HepG2 (cell line): Measurements from ENCODE around the gene SLC35A1.

ENCODE experiments used
- CTCF ChIP-seq: sonication (generic); formaldehyde crosslinking; IDR thresholded peaks from 2 replicates; pipeline ENCODE4 v1.5.0; 2020; ENCODE audit warnings: mild to moderate bottlenecking, missing genetic modification reagents, moderate library complexity
- FOXA1 ChIP-seq, 2 experiments: fragments of 450-650 bp in 1 of 2; sonication (generic) in 1 of 2; formaldehyde crosslinking in 1 of 2; IDR thresholded peaks; 2 replicates each; pipeline versions ENCODE4 v1.4.0 to v1.6.1; 2016 to 2020; ENCODE audit warnings: missing genetic modification reagents in 1 of 2
- KLF16 ChIP-seq, 2 experiments: sonication (generic) in 1 of 2; formaldehyde crosslinking in 1 of 2; IDR thresholded peaks; 2 replicates each; pipeline versions ENCODE4 v1.6.1 to v1.8.0; 2016 to 2023; ENCODE audit warnings: missing genetic modification reagents in 2 of 2, missing compliant biosample characterization in 1 of 2
- MAX ChIP-seq: IDR thresholded peaks from 2 replicates; pipeline ENCODE4 v1.6.1; 2012; ENCODE audit warnings: inconsistent platforms
- MTF2 ChIP-seq: sonication (generic); formaldehyde crosslinking; IDR thresholded peaks from 2 replicates; pipeline ENCODE4 v1.5.0; 2020; ENCODE audit warnings: missing genetic modification reagents, borderline replicate concordance
- PBX3 ChIP-seq: sonication (generic); formaldehyde crosslinking; IDR thresholded peaks from 2 replicates; pipeline ENCODE4 v1.8.1; 2023; ENCODE audit warnings: missing genetic modification reagents, inconsistent platforms, borderline replicate concordance
- PRDM10 ChIP-seq: sonication (generic); formaldehyde crosslinking; IDR thresholded peaks from 2 replicates; pipeline ENCODE4 v1.4.0; 2020; ENCODE audit warnings: low read depth, missing genetic modification reagents

GRCh38 chr6:87498048-87498447 is 25.3 kb downstream of the SLC35A1 start:
- no peak for TF ChIP-seq MAX
- TF ChIP-seq PRDM10 (CRISPR knock-in tag), result no peak
- no peak for TF ChIP-seq CTCF (CRISPR knock-in tag)
- TF ChIP-seq PBX3, result no peak
- TF ChIP-seq MTF2 (CRISPR knock-in tag), result no peak
- TF ChIP-seq KLF16 (CRISPR knock-in tag; IDR thresholded peaks at IDR 0.05), result no peak
- TF ChIP-seq FOXA1 (IDR thresholded peaks at IDR 0.05), result no peak
- TF ChIP-seq FOXA1 (CRISPR knock-in tag; IDR thresholded peaks at IDR 0.05), result no peak
